ENCODE measurements around the gene GNAT1.

GNAT1 gene

GRCh38 chr3:50167069-50167840 lies 24.2 kb upstream of the GNAT1 start:
- Histone ChIP-seq H3K4me2 (ENCODE audit: low read length) (no peak overlapping the region), H2AFZ (ENCODE audit: low read depth, low read length) (no peak overlapping the region), H3K27ac (ENCODE audit: low read length) (no peak overlapping the region), H3K9ac (ENCODE audit: low read length) (no peak overlapping the region), H3K4me3 (ENCODE audit: low read length) (no peak overlapping the region), H3K4me1 (ENCODE audit: low read length) (no peaks in the 10 kb centered on the region), H3K36me3 (replicated peaks; ENCODE audit: low read depth, low read length) (no peaks in the 10 kb centered on the region), H3K79me2 (ENCODE audit: low read length) (no peaks in the 10 kb centered on the region), H3K27me3 (ENCODE audit: low read depth, low read length) (no peaks in the 10 kb centered on the region), H3K9me3 (ENCODE audit: insufficient read depth, low read length) (no peaks in the 10 kb centered on the region), H4K20me1 (ENCODE audit: insufficient read depth, low read length) (no peaks in the 10 kb centered on the region)
- no peak for TF ChIP-seq EZH2phosphoT487 (IDR thresholded peaks at IDR 0.05; ENCODE audit: low read depth)
- no peak for TF ChIP-seq CTCF (IDR thresholded peaks at IDR 0.05; ENCODE audit: low read depth, low read length)

- Histone ChIP-seq H3K4me2 (ENCODE audit: low read length) (no peak overlapping the region), H3K4me1 (ENCODE audit: low read length) (no peaks in the 10 kb centered on the region)
Measured at GRCh38 chr3:50167841-50168209, 23.6 kb upstream of the GNAT1 start.

GRCh38 chr3:50168388-50168787 lies 23.0 kb upstream of the GNAT1 start:
- Histone ChIP-seq H4K20me1 (ENCODE audit: insufficient read depth, low read length) (no peaks in the 10 kb centered on the region), H3K36me3 (replicated peaks; ENCODE audit: low read depth, low read length) (no peaks in the 10 kb centered on the region), H3K4me2 (ENCODE audit: low read length) (no peak overlapping the region), H2AFZ (ENCODE audit: low read depth, low read length) (no peak overlapping the region), H3K27ac (ENCODE audit: low read length) (no peak overlapping the region), H3K79me2 (ENCODE audit: low read length) (no peaks in the 10 kb centered on the region), H3K4me3 (ENCODE audit: low read length) (no peak overlapping the region), H3K27me3 (ENCODE audit: low read depth, low read length) (no peaks in the 10 kb centered on the region), H3K9ac (ENCODE audit: low read length) (no peak overlapping the region), H3K4me1 (ENCODE audit: low read length) (no peaks in the 10 kb centered on the region), H3K9me3 (ENCODE audit: insufficient read depth, low read length) (no peaks in the 10 kb centered on the region)
- TF ChIP-seq CTCF (IDR thresholded peaks at IDR 0.05; ENCODE audit: low read depth, low read length) (no peak), EZH2phosphoT487 (IDR thresholded peaks at IDR 0.05; ENCODE audit: low read depth) (no peak)

More at GRCh38 chr3:50167841-50168209, 23.6 kb upstream of the GNAT1 start:
- no peak overlapping the region for H3K4me3 ChIP-seq (ENCODE audit: low read length)
- no peaks in the 10 kb centered on the region for H3K36me3 ChIP-seq (replicated peaks; ENCODE audit: low read depth, low read length)
- no peaks in the 10 kb centered on the region for H3K27me3 ChIP-seq (ENCODE audit: low read depth, low read length)
- no peak overlapping the region for H3K27ac ChIP-seq (ENCODE audit: low read length)
- no peaks in the 10 kb centered on the region for H3K79me2 ChIP-seq (ENCODE audit: low read length)
- H4K20me1 ChIP-seq (ENCODE audit: insufficient read depth, low read length): no peaks in the 10 kb centered on the region
- H2AFZ ChIP-seq (ENCODE audit: low read depth, low read length): no peak overlapping the region
- no peak overlapping the region for H3K9ac ChIP-seq (ENCODE audit: low read length)
- no peak for TF ChIP-seq CTCF (IDR thresholded peaks at IDR 0.05; ENCODE audit: low read depth, low read length)
- no peaks in the 10 kb centered on the region for H3K9me3 ChIP-seq (ENCODE audit: insufficient read depth, low read length)

- TF ChIP-seq EZH2phosphoT487 (IDR thresholded peaks at IDR 0.05; ENCODE audit: low read depth) (no peak), CTCF (IDR thresholded peaks at IDR 0.05; ENCODE audit: low read depth, low read length) (no peak)
- H3K4me3 ChIP-seq (ENCODE audit: low read length): no peak overlapping the region
- no peaks in the 10 kb centered on the region for H3K27me3 ChIP-seq (ENCODE audit: low read depth, low read length)
- no peaks in the 10 kb centered on the region for H3K4me1 ChIP-seq (ENCODE audit: low read length)
- H4K20me1 ChIP-seq (ENCODE audit: insufficient read depth, low read length): no peaks in the 10 kb centered on the region
- H3K4me2 ChIP-seq (ENCODE audit: low read length): no peak overlapping the region
- H3K9ac ChIP-seq (ENCODE audit: low read length): no peak overlapping the region
- no peaks in the 10 kb centered on the region for H3K36me3 ChIP-seq (replicated peaks; ENCODE audit: low read depth, low read length)
- no peaks in the 10 kb centered on the region for H3K9me3 ChIP-seq (ENCODE audit: insufficient read depth, low read length)
- no peak overlapping the region for H2AFZ ChIP-seq (ENCODE audit: low read depth, low read length)
- H3K79me2 ChIP-seq (ENCODE audit: low read length): no peaks in the 10 kb centered on the region
- H3K27ac ChIP-seq (ENCODE audit: low read length): no peak overlapping the region
Measured at GRCh38 chr3:50168791-50169190, 22.6 kb upstream of the GNAT1 start.

All from OCI-LY3 (cell line).